PC-3 (cell line): ENCODE measurements around the gene ST6GALNAC6. TPM values are rescaled to one million over a fixed set of nuclear protein-coding genes. Genes with fewer than 3 reads are reported as not detected.

Source experiments
- ATAC-seq: fragments of 200-7000 bp; cut with Tn5 transposase; 2 replicates; pipeline ENCODE4 v1.9.1; 2020; ENCODE audit warnings: mild to moderate bottlenecking, moderate library complexity
- BruUV-seq: library from RNA; stranded (reverse); fragments of 400-500 nt; replicated peaks from 2 replicates; lab custom pipeline; 2021; lab: Mats Ljungman, UMichigan
- CTCF ChIA-PET: fragments of 300-600 bp; sonication (Branson Sonifier 250); formaldehyde crosslinking; loops from one replicate; lab custom pipeline; 2022; ENCODE audit warnings: antibody characterized with exemption; lab: Charles Lee
- POLR2A ChIA-PET: fragments of 300-600 bp; sonication (Branson Sonifier 250); formaldehyde crosslinking; loops from one replicate; lab custom pipeline; 2022; ENCODE audit warnings: antibody characterized with exemption; ENCODE audit not compliant: unreplicated experiment; lab: Charles Lee
- DNase-seq: peaks from one replicate; pipeline ENCODE4 v3.0.0-alpha.2; 2015
- H2AFZ ChIP-seq: fragments of 300-600 bp; sonication (generic); 2 replicates; pipeline ENCODE4 v1.6.0; 2016; ENCODE audit warnings: antibody characterized with exemption, low read length
- H3F3A ChIP-seq: fragments of 300-600 bp; sonication (generic); one replicate; pipeline ENCODE4 v1.6.0; 2017; ENCODE audit warnings: antibody characterized with exemption, low read length, control low read depth, mild to moderate bottlenecking; ENCODE audit not compliant: unreplicated experiment
- H3K27ac ChIP-seq: fragments of 300-600 bp; sonication (generic); 2 replicates; pipeline ENCODE4 v1.5.1; 2016; ENCODE audit warnings: mild to moderate bottlenecking, low read length
- H3K27me3 ChIP-seq: fragments of 300-600 bp; sonication (generic); 2 replicates; pipeline ENCODE4 v1.6.1; 2016; ENCODE audit warnings: low read length, mixed read lengths
- H3K36me3 ChIP-seq: fragments of 300-600 bp; sonication (generic); 2 replicates; pipeline ENCODE4 v1.6.1; 2016; ENCODE audit warnings: low read depth, mixed run types, low read length, mixed read lengths
- H3K4me1 ChIP-seq: fragments of 300-600 bp; sonication (generic); 2 replicates; pipeline ENCODE4 v1.5.1; 2016; ENCODE audit warnings: low read length; ENCODE audit not compliant: insufficient read depth
- H3K4me2 ChIP-seq: fragments of 300-600 bp; sonication (generic); 2 replicates; pipeline ENCODE4 v1.6.0; 2016; ENCODE audit warnings: low read length
- H3K4me3 ChIP-seq: fragments of 300-600 bp; sonication (generic); 2 replicates; pipeline ENCODE4 v1.5.1; 2016; ENCODE audit warnings: mild to moderate bottlenecking, low read length, mixed read lengths
- H3K79me2 ChIP-seq: fragments of 300-600 bp; sonication (generic); 2 replicates; pipeline ENCODE4 v1.6.1; 2017; ENCODE audit warnings: low read length, mixed read lengths
- H3K9ac ChIP-seq: fragments of 300-600 bp; sonication (generic); 2 replicates; pipeline ENCODE4 v1.6.0; 2016; ENCODE audit warnings: mild to moderate bottlenecking, low read length
- H3K9me2 ChIP-seq: fragments of 300-600 bp; sonication (generic); replicated peaks from 2 replicates; pipeline ENCODE4 v1.6.1; 2016; ENCODE audit warnings: mixed run types, low read length, mixed read lengths
- H3K9me3 ChIP-seq: fragments of 300-600 bp; sonication (generic); 2 replicates; pipeline ENCODE4 v1.6.1; 2016; ENCODE audit warnings: low read length, mixed read lengths
- H4K20me1 ChIP-seq: fragments of 300-600 bp; sonication (generic); 2 replicates; pipeline ENCODE4 v1.6.1; 2016; ENCODE audit warnings: low read length, mixed read lengths
- EZH2 ChIP-seq: fragments of 300-600 bp; sonication (generic); IDR thresholded peaks from one replicate; pipeline ENCODE4 v1.6.1; 2017; ENCODE audit warnings: antibody characterized with exemption, mild to moderate bottlenecking, low read length; ENCODE audit not compliant: unreplicated experiment
- EZH2phosphoT487 ChIP-seq: fragments of 300-600 bp; sonication (generic); IDR thresholded peaks from 2 replicates; pipeline ENCODE4 v1.6.1; 2018; ENCODE audit warnings: mild to moderate bottlenecking, antibody characterized with exemption, low read length, borderline replicate concordance
- intact Hi-C: fragments of 100-400 bp; cut with micrococcal nuclease; formaldehyde crosslinking; loops from 2 replicates; pipeline ENCODE4 v1.9.0; 2023
- total RNA-seq: library from RNA; depleted of rRNA; stranded (reverse); fragments of >200 nt; gene quantifications from 2 replicates; pipeline ENCODE4 v1.2.3, GENCODE V29; 2014
- TF ChIP-seq, protein P1 (sequence below): fragments of 300-600 bp; sonication (generic); conservative IDR thresholded peaks from 2 replicates; pipeline ENCODE4 v1.5.1; 2017; ENCODE audit warnings: antibody characterized with exemption, low read depth, mild to moderate bottlenecking, low read length

The ST6GALNAC6 gene
- total RNA-seq, 1 experiment from 2014 or later, result 14.5 TPM

DNA sequence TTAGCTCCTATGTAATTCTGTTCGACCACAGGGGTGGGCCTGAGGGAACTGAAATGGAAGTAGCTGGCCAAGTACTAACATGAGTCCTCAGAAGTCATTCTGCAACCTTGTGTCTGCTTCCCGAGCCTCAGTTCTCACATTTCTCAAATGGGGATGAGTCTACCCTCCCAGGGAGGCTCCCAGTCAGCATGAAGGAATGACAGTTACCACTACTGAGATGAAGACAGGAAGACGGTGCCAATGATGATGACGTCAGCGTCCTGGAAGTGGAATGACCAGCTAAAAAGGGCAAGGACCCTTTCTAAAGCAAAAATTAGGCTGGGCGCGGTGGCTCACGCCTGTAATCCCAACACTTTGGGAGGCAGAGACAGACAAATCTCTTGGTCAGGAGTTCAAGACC, 24.4 kb upstream of the ST6GALNAC6 start:
- Histone ChIP-seq H3K9ac (no peak overlapping the region), H3K9me3 (no peaks in the 10 kb centered on the region), H3K79me2 (no peaks in the 10 kb centered on the region), H3K27ac (peak overlapping the region; percentile 76), H3K36me3 (no peaks in the 10 kb centered on the region), H2AFZ (no peak overlapping the region), H3K4me2 (peak overlapping the region; percentile 37), H4K20me1 (no peaks in the 10 kb centered on the region), H3K4me1 (peaks cover 34% of the 10 kb centered on the region), H3K9me2 (no peaks in the 10 kb centered on the region), H3F3A (no peaks in the 10 kb centered on the region), H3K4me3 (no peak overlapping the region), H3K27me3 (no peaks in the 10 kb centered on the region)
- no TSS peak for BruUV-seq
- DNase-seq (peak; percentile 77), ATAC-seq (no peak)
- ChIA-PET POLR2A (no interaction called here), CTCF (no interaction called here)
- no peak for TF ChIP-seq EZH2
- TF ChIP-seq EZH2phosphoT487, result no peak
- TF ChIP-seq, protein P1, sequence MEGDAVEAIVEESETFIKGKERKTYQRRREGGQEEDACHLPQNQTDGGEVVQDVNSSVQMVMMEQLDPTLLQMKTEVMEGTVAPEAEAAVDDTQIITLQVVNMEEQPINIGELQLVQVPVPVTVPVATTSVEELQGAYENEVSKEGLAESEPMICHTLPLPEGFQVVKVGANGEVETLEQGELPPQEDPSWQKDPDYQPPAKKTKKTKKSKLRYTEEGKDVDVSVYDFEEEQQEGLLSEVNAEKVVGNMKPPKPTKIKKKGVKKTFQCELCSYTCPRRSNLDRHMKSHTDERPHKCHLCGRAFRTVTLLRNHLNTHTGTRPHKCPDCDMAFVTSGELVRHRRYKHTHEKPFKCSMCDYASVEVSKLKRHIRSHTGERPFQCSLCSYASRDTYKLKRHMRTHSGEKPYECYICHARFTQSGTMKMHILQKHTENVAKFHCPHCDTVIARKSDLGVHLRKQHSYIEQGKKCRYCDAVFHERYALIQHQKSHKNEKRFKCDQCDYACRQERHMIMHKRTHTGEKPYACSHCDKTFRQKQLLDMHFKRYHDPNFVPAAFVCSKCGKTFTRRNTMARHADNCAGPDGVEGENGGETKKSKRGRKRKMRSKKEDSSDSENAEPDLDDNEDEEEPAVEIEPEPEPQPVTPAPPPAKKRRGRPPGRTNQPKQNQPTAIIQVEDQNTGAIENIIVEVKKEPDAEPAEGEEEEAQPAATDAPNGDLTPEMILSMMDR, result no peak
- intact Hi-C loops, result loop anchor here (5.0 kb wide), 1 partner anchor 331 kb away; no protein-coding TSS in a partner anchor

DNA sequence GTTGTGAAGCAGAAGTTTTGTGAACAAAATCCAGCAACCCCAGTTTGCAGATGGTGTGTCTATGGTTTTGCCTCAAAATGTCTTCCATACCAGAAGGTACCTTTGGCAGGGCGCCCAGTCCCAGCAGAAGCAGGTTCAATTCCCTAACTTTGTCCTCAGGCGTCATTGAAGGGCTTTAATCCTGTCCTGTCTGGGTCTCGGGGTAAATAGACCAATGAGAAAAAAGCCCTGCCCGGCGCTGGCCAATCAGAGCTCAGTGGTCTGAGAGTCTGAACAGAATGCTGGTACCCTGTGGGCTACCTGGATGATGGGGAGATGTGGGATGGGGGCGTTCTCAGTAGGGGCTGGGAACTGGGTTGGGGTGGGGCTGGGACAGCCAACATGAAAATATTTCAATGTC, 23.6 kb upstream of the ST6GALNAC6 start:
- H4K20me1 ChIP-seq, result no peaks in the 10 kb centered on the region
- BruUV-seq, result no TSS peak

More for the DNA sequence above, 23.6 kb upstream of the ST6GALNAC6 start:
- intact Hi-C loops, result loop anchor here (5.0 kb wide), 1 partner anchor 331 kb away; no protein-coding TSS in a partner anchor
- Histone ChIP-seq H3K36me3 (no peaks in the 10 kb centered on the region), H3K9me2 (no peaks in the 10 kb centered on the region), H2AFZ (no peak overlapping the region), H3K9ac (no peak overlapping the region), H3K27ac (peak overlapping the region; percentile 76), H3K4me1 (peaks cover 36% of the 10 kb centered on the region), H3F3A (no peaks in the 10 kb centered on the region), H3K9me3 (no peaks in the 10 kb centered on the region), H3K4me3 (no peak overlapping the region), H3K4me2 (no peak overlapping the region), H3K27me3 (no peaks in the 10 kb centered on the region), H3K79me2 (no peaks in the 10 kb centered on the region)
- no peak for TF ChIP-seq EZH2phosphoT487
- no peak for TF ChIP-seq EZH2
- TF ChIP-seq, protein P1, result no peak
- CTCF ChIA-PET, result interaction anchor here (2.2 kb wide), 1 partner anchor 188 kb away, joined by 9 read pairs; the partner anchor contains the start of gene TOR2A
- no peak for DNase-seq
- no peak for ATAC-seq
- POLR2A ChIA-PET, result no interaction called here
